CMK (cell line): ENCODE data around the gene HNRNPL.
"Not testable (repeated sequence)": the region's sequence is repeated elsewhere in the genome, so short reads cannot be mapped to it uniquely, and the experiment has no call there.

Experiments used
- DNase-seq: peaks from one replicate; pipeline ENCODE4 v3.0.0-alpha.2; 2010; ENCODE audit warnings: low read depth

Gene HNRNPL

GRCh38 chr19:38829203-38829602 lies 20.6 kb downstream of the HNRNPL start:
- not testable (repeated sequence) for DNase-seq

DNA sequence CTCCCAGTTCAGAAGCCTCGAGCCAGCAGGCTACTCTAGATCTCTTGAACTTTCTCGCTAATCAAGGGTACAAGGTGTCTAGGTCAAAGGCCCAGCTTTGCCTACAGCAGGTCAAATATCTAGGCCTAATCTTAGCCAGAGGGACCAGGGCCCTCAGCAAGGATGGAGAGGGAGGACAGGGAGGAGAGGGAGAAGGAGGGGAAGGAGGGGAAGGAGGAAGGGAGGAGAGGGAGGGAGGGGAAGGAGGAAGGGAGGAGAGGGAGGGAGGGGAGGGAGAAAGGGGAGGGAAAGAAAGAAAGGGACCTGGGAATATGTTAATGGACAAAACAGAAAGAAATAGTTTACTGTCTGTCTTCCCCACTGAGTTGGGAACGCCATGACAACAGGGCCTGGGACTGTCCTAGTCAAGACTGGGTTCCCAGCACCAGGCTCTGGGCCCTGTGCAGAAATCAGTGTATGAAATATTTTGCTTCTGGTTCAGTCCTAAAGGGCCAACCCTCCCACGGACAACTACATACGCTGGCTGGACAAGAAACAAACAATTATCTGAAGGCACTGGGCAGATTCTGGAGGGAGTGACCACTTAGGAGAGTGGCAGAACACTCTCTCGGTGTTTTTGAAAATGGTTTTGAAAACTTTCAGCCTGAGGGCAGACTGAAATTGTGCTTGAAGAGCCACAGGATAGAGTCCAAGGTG lies 22.8 kb downstream of the HNRNPL start:
- DNase-seq = no peak

GRCh38 chr19:38825936-38826335 lies 23.9 kb downstream of the HNRNPL start:
- DNase-seq = not testable (repeated sequence)

- not testable (repeated sequence) for DNase-seq
Measured at GRCh38 chr19:38821230-38821825, 28.5 kb downstream of the HNRNPL start.

DNA sequence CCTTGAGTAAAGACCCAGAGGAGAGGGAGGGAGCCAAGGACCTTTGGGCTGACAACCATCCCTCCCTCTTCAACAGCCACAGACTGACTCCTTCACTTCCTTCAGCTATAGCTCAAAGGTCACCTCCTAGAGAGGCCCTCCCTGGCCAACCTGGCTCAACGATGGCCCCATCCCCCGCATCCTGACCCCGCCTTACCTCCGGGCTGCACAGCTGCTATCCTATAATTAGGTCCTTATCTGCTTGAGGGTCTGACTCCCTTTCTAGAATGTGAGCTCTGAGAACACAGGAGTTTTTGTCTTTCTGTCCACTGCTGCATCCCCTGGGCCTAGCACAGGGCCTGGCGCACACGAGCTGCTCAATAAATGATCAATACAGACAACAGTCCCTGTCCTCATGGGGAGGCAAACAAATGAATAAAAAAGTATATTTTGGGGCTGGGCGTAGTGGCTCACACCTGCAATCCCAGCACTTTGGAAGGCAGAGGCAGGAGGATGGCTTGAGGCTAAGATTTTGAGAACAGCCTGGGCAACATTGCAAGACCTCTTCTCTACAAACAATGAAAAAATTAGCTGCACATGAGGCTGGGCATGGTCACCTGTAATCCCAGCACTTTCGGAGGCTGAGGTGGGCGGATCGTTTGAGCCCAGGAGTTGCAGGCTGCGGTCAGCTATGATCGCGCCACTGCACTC lies 30.4 kb downstream of the HNRNPL start:
- DNase-seq = no peak

GRCh38 chr19:38817081-38817480 lies 32.7 kb downstream of the HNRNPL start:
- no peak for DNase-seq

GRCh38 chr19:38816131-38816750 lies 33.5 kb downstream of the HNRNPL start:
- DNase-seq = no peak

- DNase-seq = no peak
Measured at GRCh38 chr19:38815059-38816001, 34.5 kb downstream of the HNRNPL start.

- DNase-seq = not testable (repeated sequence)
Measured at GRCh38 chr19:38813932-38814331, 35.9 kb downstream of the HNRNPL start.

- no peak for DNase-seq
Measured at GRCh38 chr19:38813323-38813722, 36.5 kb downstream of the HNRNPL start.

DNA sequence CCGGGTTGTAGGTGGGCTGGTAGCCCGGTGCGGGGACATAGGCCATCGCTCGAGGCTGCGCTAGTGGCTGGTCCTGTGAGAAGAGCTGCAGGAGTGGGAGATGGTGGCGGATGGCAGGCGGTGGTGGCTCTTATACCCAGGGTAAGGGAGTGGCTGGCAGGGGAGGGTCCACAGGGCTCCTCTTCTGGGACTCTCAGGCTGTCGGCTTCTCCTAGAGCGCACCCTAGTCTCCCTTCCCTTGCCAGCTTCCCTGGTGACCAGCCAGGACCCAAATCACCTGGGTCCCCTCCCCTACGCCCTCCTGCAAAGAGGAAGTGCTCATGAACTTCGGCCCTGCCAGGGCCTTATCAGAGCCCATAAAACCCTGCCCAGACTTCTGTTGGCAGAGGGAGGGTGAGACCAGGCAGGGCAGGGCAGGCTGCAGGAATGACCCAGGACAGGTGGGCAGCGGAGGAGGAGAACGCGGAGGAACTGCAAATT lies 36.9 kb downstream of the HNRNPL start, which contains the start of gene LGALS4:
LGALS4 (minus strand) TSS at position 105 of the 480 bp plus-strand sequence; CDS start at position 46, 59 bp downstream.
- no peak for DNase-seq

DNA sequence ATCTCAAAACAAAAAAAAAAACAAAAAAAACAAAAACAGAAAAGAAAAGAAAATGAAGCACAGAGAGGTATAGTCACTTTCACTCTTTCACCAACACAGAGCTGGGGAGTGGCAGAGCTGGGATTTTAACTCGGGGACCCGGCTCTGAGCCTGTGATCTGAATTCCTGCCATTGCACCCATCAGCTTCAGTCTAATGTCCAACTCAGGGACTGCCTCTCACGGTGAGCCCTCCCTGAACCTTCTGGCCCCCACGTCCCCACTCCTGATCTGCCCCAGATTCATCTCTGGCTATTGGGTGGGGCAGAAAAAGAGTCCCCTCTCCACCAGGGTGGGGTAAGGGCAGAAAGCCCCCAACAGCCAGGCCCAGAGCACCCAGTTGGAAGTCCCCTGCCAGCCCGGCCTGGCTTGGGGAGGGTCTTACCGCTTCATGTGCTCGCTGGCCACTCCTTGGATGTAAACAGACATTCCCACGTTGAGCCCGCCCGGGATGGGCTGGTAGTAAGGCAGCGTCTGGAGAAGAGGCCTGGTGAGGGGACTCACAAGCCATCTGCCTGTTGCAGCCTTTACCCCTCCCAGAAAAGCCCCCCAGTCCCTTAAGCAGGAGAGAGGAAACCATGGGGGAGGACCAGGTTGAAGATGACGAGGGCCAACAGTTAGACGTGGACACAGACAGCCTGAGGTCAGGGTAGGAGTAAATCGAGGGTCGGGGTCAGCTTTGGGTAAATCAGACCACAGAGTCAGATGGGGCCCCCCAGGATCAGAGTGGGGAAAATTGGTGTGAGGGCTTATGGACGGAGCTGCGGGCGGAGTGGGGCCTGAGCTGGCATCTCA lies 37.6 kb downstream of the HNRNPL start:
- DNase-seq = no peak

DNA sequence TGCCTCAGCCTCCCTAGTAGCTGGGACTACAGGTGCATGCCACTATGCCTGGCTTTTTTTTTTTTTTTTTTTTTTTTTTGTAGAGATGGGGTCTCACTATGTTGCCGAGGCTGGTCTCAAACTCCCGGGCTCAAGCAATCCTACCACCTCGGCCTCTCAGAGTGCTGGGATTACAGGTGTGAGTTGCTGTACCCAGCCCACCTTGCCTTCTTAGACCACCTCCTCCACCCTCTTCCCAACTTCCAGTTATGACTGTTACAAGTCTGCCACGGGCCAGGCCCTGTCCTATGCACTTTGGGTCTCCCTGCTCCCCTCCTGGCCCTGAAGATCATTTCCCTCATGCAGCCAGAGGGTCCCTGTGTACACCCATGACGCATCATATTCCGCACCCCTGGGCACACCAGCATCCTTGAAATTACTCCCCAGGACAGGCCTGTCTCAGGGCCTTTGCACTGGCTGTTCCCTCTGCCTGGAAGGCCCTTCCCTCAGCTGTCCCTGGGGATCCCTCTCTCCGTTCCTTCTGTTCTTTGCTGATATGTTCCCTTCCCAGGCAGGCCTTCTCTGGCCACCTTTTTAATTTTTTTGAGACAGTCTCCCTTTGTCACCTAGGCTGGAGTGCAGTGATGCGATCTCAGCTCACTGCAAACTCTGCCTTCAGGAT lies 40.1 kb downstream of the HNRNPL start:
- DNase-seq = no peak

DNA sequence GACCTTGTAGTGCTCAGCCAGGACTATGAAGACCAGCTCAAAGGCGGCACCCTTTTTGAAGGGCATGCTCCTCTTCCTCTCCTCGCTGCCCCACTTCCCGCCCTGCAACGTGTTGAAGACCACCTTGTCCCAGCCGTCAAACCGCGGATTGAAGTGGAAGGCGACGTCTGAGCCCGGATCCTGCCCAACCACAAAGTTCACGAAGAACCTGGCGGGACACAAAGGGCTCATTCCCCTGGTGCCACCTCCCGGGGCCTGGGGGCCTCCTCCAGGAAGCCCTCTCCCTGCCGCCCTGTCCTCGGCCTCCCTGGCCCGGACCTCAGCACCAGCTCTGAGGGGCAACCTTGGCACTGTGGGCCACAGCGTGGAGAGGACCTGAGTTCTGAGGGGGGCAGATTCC lies 41.0 kb downstream of the HNRNPL start:
- DNase-seq = no peak

DNA sequence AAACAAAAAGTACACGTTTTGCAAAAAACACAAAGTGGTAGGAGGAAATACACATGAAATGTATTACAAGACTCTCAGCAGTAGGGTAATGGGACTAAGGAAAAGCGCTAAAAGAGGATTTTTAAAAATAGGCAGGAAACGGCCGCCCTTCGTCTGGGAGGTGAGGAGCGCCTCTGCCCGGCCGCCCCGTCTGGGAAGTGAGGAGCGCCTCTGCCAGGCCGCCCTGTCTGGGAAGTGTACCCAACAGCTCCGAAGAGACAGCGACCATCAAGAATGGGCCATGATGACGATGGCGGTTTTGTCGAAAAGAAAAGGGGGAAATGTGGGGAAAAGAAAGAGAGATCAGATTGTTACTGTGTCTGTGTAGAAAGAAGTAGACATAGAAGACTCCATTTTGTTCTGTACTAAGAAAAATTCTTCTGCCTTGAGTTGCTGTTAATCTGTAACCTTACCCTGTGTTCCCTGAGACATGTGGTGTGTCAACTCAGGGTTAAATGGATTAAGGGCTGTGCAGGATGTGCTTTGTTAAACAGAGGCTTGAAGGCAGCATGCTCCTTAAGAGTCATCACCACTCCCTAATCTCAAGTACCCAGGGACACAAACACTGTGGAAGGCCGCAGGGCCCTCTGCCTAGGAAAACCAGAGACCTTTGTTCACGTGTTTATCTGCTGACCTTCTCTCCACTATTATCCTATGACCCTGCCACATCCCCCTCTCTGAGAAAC lies 42.2 kb downstream of the HNRNPL start:
- DNase-seq = not testable (repeated sequence)

GRCh38 chr19:38806371-38806770 lies 43.4 kb downstream of the HNRNPL start:
- DNase-seq = no peak

DNA sequence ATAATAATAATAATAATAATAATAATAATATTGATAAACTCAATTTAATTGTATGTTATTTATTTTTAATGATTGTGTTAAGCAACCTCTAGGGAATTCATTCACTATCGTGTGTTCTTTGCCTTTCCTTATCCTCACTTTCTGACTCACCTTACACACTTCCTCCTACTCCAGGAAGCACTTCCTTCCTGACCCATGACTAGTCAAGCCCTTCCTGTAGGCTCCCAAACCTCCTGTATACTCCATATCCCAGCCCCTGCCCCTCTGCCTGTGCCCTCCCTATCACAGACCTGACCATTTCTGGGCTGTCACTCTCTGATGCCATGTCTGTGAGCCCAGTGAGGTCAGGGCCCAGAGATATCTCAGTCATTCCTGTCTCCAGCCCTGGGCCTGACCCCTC lies 44.6 kb downstream of the HNRNPL start:
- DNase-seq = no peak

- no peak for DNase-seq
Measured at GRCh38 chr19:38803543-38803942, 46.2 kb downstream of the HNRNPL start.
